Subcutaneous adipose tissue (tissue), 4 donors: ENCODE measurements around the gene DEFB129. TPM values are rescaled to one million over a fixed set of nuclear protein-coding genes. Genes with fewer than 3 reads are reported as not detected.

ENCODE experiments used
- CTCF ChIP-seq: fragments of 450-650 bp; IDR thresholded peaks from one replicate; pipeline ENCODE4 v1.5.1; 2016; ENCODE audit warnings: low read depth, mild to moderate bottlenecking, control low read depth, antibody characterized with exemption, moderate library complexity
- total RNA-seq, 4 donors: library from RNA; depleted of rRNA; stranded (reverse); fragments of >200 nt; gene quantifications; one replicate each; pipeline ENCODE4 v1.1.0, GENCODE V29; 2016

DEFB129 gene
- total RNA-seq, 4 donors from 2014 or later = not detected

- no peak for TF ChIP-seq CTCF
Measured at GRCh38 chr20:271528-271927, 44.5 kb downstream of the DEFB129 start.

- no peak for TF ChIP-seq CTCF
Measured at GRCh38 chr20:272718-273117, 45.7 kb downstream of the DEFB129 start.

GRCh38 chr20:273884-274283 is 46.8 kb downstream of the DEFB129 start:
- no peak for TF ChIP-seq CTCF

GRCh38 chr20:275791-276190 is 48.7 kb downstream of the DEFB129 start:
- no peak for TF ChIP-seq CTCF

- no peak for TF ChIP-seq CTCF
Measured at GRCh38 chr20:276620-277495, 49.8 kb downstream of the DEFB129 start.

GRCh38 chr20:277496-277781 is 50.4 kb downstream of the DEFB129 start:
- TF ChIP-seq CTCF = no peak

- no peak for TF ChIP-seq CTCF
Measured at GRCh38 chr20:278181-278580, 51.1 kb downstream of the DEFB129 start.
